Nephron progenitor cell (in vitro differentiated cells): ENCODE measurements around the gene ASCC2.

Experiments
- DNase-seq: peaks from one replicate; pipeline ENCODE4 v3.0.0; 2021
- H3K27ac Mint-ChIP-seq: 2 replicates; pipeline ENCODE4 v1.8.0; 2021; ENCODE audit warnings: mild to moderate bottlenecking, moderate library complexity, mixed read lengths
- H3K27me3 Mint-ChIP-seq: 2 replicates; pipeline ENCODE4 v1.8.0; 2021; ENCODE audit warnings: mild to moderate bottlenecking, low read depth, mixed read lengths; ENCODE audit not compliant: poor library complexity
- H3K36me3 Mint-ChIP-seq: 2 replicates; pipeline ENCODE4 v1.8.0; 2021; ENCODE audit warnings: low read depth, mixed read lengths
- H3K4me1 Mint-ChIP-seq: 2 replicates; pipeline ENCODE4 v1.8.0; 2021; ENCODE audit warnings: mixed read lengths
- H3K4me3 Mint-ChIP-seq: 2 replicates; pipeline ENCODE4 v1.8.0; 2021; ENCODE audit warnings: mild to moderate bottlenecking, moderate library complexity, mixed read lengths
- H3K9me3 Mint-ChIP-seq: 2 replicates; pipeline ENCODE4 v1.8.0; 2021; ENCODE audit warnings: mild to moderate bottlenecking, moderate library complexity, mixed read lengths
- CTCF ChIP-seq: fragments of 200-600 bp; sonication (generic); IDR thresholded peaks from 2 replicates; pipeline ENCODE4 v1.5.0; 2021; ENCODE audit warnings: antibody characterized with exemption

ASCC2 gene

GRCh38 chr22:29798801-29799200 is 39.3 kb downstream of the ASCC2 start:
- Mint-ChIP-seq H3K27me3 (no peaks in the 10 kb centered on the region), H3K4me1 (peaks cover 8% of the 10 kb centered on the region), H3K27ac (no peak overlapping the region), H3K4me3 (no peak overlapping the region), H3K9me3 (no peaks in the 10 kb centered on the region), H3K36me3 (peaks cover 38% of the 10 kb centered on the region)
- TF ChIP-seq CTCF, result no peak
- DNase-seq, result no peak

- no peak overlapping the region for H3K4me3 Mint-ChIP-seq
- no peak for DNase-seq
- peaks cover 33% of the 10 kb centered on the region for H3K36me3 Mint-ChIP-seq
- no peak for TF ChIP-seq CTCF
- no peak overlapping the region for H3K27ac Mint-ChIP-seq
- no peaks in the 10 kb centered on the region for H3K9me3 Mint-ChIP-seq
- H3K4me1 Mint-ChIP-seq, result peaks cover 8% of the 10 kb centered on the region
- no peaks in the 10 kb centered on the region for H3K27me3 Mint-ChIP-seq
These were observed 39.8 kb downstream of the ASCC2 start for GRCh38 chr22:29798318-29798717.

DNA sequence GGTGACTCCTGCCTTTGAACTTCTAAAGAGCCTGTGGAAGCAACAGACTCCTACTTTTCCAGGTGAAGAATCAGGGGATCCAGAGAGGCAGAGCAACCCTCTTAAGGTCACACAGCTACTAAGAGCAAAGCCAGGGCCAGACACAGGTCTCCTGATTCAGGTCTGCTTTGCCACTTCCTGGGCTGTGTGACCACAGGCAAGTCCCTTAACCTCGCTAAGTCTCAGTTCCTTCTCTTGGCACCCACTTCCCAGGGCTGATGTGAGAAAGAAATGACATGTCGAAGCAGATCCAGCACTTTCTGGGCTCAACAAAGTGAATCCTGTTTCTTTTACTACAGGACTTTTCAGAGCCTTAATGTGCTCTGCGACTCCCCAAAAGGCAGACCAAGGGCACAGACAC is 40.7 kb downstream of the ASCC2 start:
- Mint-ChIP-seq H3K27me3 (no peaks in the 10 kb centered on the region), H3K4me3 (no peak overlapping the region), H3K36me3 (peaks cover 41% of the 10 kb centered on the region), H3K27ac (no peak overlapping the region), H3K9me3 (no peaks in the 10 kb centered on the region), H3K4me1 (peaks cover 8% of the 10 kb centered on the region)
- DNase-seq, result no peak
- no peak for TF ChIP-seq CTCF

DNA sequence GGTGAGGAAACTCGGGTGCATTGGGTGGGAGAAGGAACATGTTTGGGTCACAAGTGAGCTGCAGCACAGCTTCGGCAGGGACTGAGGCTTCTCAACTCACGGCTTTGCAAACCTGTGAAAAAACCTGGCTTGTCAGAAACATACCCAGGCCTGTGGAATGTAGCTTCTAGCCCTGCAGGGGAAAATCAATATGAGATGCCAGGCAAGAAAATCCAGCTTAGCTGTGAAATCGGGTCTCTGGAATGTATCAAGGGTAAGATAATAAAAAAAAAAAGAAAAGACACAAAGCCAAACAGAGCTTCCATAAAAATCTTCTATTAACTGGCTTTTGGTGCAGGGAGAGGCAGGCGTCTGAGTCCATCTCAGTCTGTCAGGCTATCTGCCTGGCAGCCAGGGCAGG is 42.4 kb downstream of the ASCC2 start:
- Mint-ChIP-seq H3K27ac (no peak overlapping the region), H3K27me3 (no peaks in the 10 kb centered on the region), H3K4me3 (no peak overlapping the region), H3K9me3 (no peaks in the 10 kb centered on the region), H3K36me3 (peaks cover 48% of the 10 kb centered on the region), H3K4me1 (no peaks in the 10 kb centered on the region)
- TF ChIP-seq CTCF, result no peak
- DNase-seq, result no peak

GRCh38 chr22:29793396-29793795 is 44.7 kb downstream of the ASCC2 start:
- Mint-ChIP-seq H3K4me1 (no peaks in the 10 kb centered on the region), H3K27ac (no peak overlapping the region), H3K9me3 (no peaks in the 10 kb centered on the region), H3K27me3 (peaks cover 1% of the 10 kb centered on the region), H3K4me3 (no peak overlapping the region), H3K36me3 (peaks cover 55% of the 10 kb centered on the region)
- no peak for DNase-seq
- TF ChIP-seq CTCF, result no peak

- peaks cover 52% of the 10 kb centered on the region for H3K36me3 Mint-ChIP-seq
- H3K27ac Mint-ChIP-seq, result no peak overlapping the region
- H3K4me3 Mint-ChIP-seq, result no peak overlapping the region
- peaks cover 23% of the 10 kb centered on the region for H3K4me1 Mint-ChIP-seq
- H3K27me3 Mint-ChIP-seq, result peaks cover 2% of the 10 kb centered on the region
- H3K9me3 Mint-ChIP-seq, result no peaks in the 10 kb centered on the region
- no peak for DNase-seq
- TF ChIP-seq CTCF, result no peak
These were observed 48.0 kb downstream of the ASCC2 start for GRCh38 chr22:29790061-29790460.
